HepG2 (cell line): ENCODE measurements around the gene CREG2. TPM values are rescaled to one million over a fixed set of nuclear protein-coding genes. Genes with fewer than 3 reads are reported as not detected.

Source experiments
- AKAP8 ChIP-seq: sonication (generic); formaldehyde crosslinking; IDR thresholded peaks from 2 replicates; pipeline ENCODE4 v1.5.1; 2020; ENCODE audit warnings: mild to moderate bottlenecking, missing genetic modification reagents
- BATF2 ChIP-seq: sonication (generic); formaldehyde crosslinking; IDR thresholded peaks from 2 replicates; pipeline ENCODE4 v1.8.0; 2022; ENCODE audit warnings: mild to moderate bottlenecking, missing genetic modification reagents, moderate library complexity
- GFI1 ChIP-seq: sonication (generic); formaldehyde crosslinking; IDR thresholded peaks from 2 replicates; pipeline ENCODE4 v1.5.0; 2020; ENCODE audit warnings: missing genetic modification reagents, mild to moderate bottlenecking, borderline replicate concordance
- GZF1 ChIP-seq: sonication (generic); formaldehyde crosslinking; IDR thresholded peaks from 2 replicates; pipeline ENCODE4 v1.5.1; 2020; ENCODE audit warnings: mild to moderate bottlenecking, missing genetic modification reagents
- HCFC1 ChIP-seq: fragments of 150-350 bp; IDR thresholded peaks from 2 replicates; pipeline ENCODE4 v1.6.1; 2014; ENCODE audit warnings: low read depth, low read length
- KLF15 ChIP-seq: sonication (generic); formaldehyde crosslinking; IDR thresholded peaks from 2 replicates; pipeline ENCODE4 v1.8.1; 2023; ENCODE audit warnings: borderline replicate concordance, mild to moderate bottlenecking, inconsistent platforms, missing genetic modification reagents, mixed read lengths
- MED8 ChIP-seq: sonication (generic); formaldehyde crosslinking; IDR thresholded peaks from 2 replicates; pipeline ENCODE4 v1.8.1; 2023; ENCODE audit warnings: mild to moderate bottlenecking, missing genetic modification reagents; ENCODE audit not compliant: insufficient replicate concordance
- MTF2 ChIP-seq: sonication (generic); formaldehyde crosslinking; IDR thresholded peaks from 2 replicates; pipeline ENCODE4 v1.5.0; 2020; ENCODE audit warnings: missing genetic modification reagents, borderline replicate concordance
- NR2F6 ChIP-seq, 2 experiments: IDR thresholded peaks; 2 replicates each; pipeline ENCODE4 v1.6.1; 2016; ENCODE audit warnings: antibody characterized with exemption in 1 of 2, mild to moderate bottlenecking in 1 of 2
- PTBP1 ChIP-seq: fragments of 200-400 bp; formaldehyde crosslinking; IDR thresholded peaks from 2 replicates; pipeline ENCODE4 v1.6.1; 2018; ENCODE audit warnings: low read length, low read depth; ENCODE audit not compliant: poor library complexity, severe bottlenecking
- SALL2 ChIP-seq: sonication (generic); formaldehyde crosslinking; IDR thresholded peaks from 2 replicates; pipeline ENCODE4 v1.8.1; 2023; ENCODE audit warnings: mild to moderate bottlenecking, missing genetic modification reagents, inconsistent platforms
- SCMH1 ChIP-seq: sonication (generic); formaldehyde crosslinking; IDR thresholded peaks from 2 replicates; pipeline ENCODE4 v1.9.0; 2021; ENCODE audit warnings: missing genetic modification reagents, mild to moderate bottlenecking, borderline replicate concordance
- SYNCRIP ChIP-seq: fragments of 200-400 bp; formaldehyde crosslinking; IDR thresholded peaks from 2 replicates; pipeline ENCODE4 v1.6.1; 2018; ENCODE audit warnings: mild to moderate bottlenecking, low read depth, low read length; ENCODE audit not compliant: insufficient read depth
- TERF1 ChIP-seq: sonication (generic); formaldehyde crosslinking; IDR thresholded peaks from 2 replicates; pipeline ENCODE4 v1.8.0; 2022; ENCODE audit warnings: mild to moderate bottlenecking, missing genetic modification reagents, moderate library complexity
- TFDP1 ChIP-seq: IDR thresholded peaks from 2 replicates; pipeline ENCODE4 v1.6.1; 2016; ENCODE audit warnings: missing compliant biosample characterization, missing genetic modification reagents, borderline replicate concordance
- ZBTB3 ChIP-seq: sonication (generic); formaldehyde crosslinking; IDR thresholded peaks from 2 replicates; pipeline ENCODE4 v1.4.0; 2020; ENCODE audit warnings: low read depth, mild to moderate bottlenecking, moderate library complexity, missing genetic modification reagents, borderline replicate concordance
- ZBTB7B ChIP-seq: sonication (generic); formaldehyde crosslinking; IDR thresholded peaks from 2 replicates; pipeline ENCODE4 v1.4.0; 2020; ENCODE audit warnings: missing genetic modification reagents
- ZFP91 ChIP-seq: sonication (generic); formaldehyde crosslinking; IDR thresholded peaks from 2 replicates; pipeline ENCODE4 v1.9.0; 2022; ENCODE audit warnings: missing genetic modification reagents, mild to moderate bottlenecking, borderline replicate concordance
- ZNF274 ChIP-seq: sonication (generic); formaldehyde crosslinking; IDR thresholded peaks from 2 replicates; pipeline ENCODE4 v1.5.1; 2020; ENCODE audit warnings: mild to moderate bottlenecking, missing genetic modification reagents
- ZNF329 ChIP-seq: sonication (generic); formaldehyde crosslinking; IDR thresholded peaks from 2 replicates; pipeline ENCODE4 v1.9.0; 2021; ENCODE audit warnings: low read depth, mild to moderate bottlenecking, missing genetic modification reagents
- ZNF619 ChIP-seq: sonication (generic); formaldehyde crosslinking; IDR thresholded peaks from 2 replicates; pipeline ENCODE4 v1.4.0; 2020; ENCODE audit warnings: mild to moderate bottlenecking, missing genetic modification reagents
- ZNF670 ChIP-seq: sonication (generic); formaldehyde crosslinking; IDR thresholded peaks from 2 replicates; pipeline ENCODE4 v1.8.0; 2022; ENCODE audit warnings: mild to moderate bottlenecking, missing genetic modification reagents, borderline replicate concordance
- ZSCAN30 ChIP-seq: sonication (generic); formaldehyde crosslinking; IDR thresholded peaks from 2 replicates; pipeline ENCODE4 v1.5.0; 2020; ENCODE audit warnings: mild to moderate bottlenecking, missing genetic modification reagents
- ZSCAN5A ChIP-seq: sonication (generic); formaldehyde crosslinking; IDR thresholded peaks from 2 replicates; pipeline ENCODE4 v1.8.0; 2022; ENCODE audit warnings: mild to moderate bottlenecking, missing genetic modification reagents, borderline replicate concordance
- polyA plus RNA-seq, 8 experiments: library from polyadenylated mRNA; depleted of rRNA in 3 of 8; stranded (reverse) in 7 of 8; unstranded in 1 of 8; fragments of >200 nt; fragmentation: Illumina TruSeq in 4 of 8; extraction: Trizol in 4 of 8; gene quantifications; 2 replicates each; pipeline versions ENCODE4 v1.2.1 to v1.2.3, GENCODE V29; 2011 to 2016; ENCODE audit warnings: low read depth in 4 of 8, missing spikeins in 1 of 8, mixed read lengths in 1 of 8; ENCODE audit not compliant: insufficient read depth in 1 of 8
- total RNA-seq, 5 experiments: library from RNA; depleted of rRNA; stranded (reverse); fragments of >200 nt; fragmentation: Illumina TruSeq; extraction: Trizol; gene quantifications; 2 replicates each; pipeline ENCODE4 v1.2.3, GENCODE V29; 2016; ENCODE audit warnings: low read depth in 1 of 5

The CREG2 gene
- total and polyA plus RNA-seq, 2 of the 13 experiments (the other 11 are each of a cell fraction or from before 2014, with no cell fraction given) = 0.18 to 0.26 TPM

GRCh38 chr2:101341901-101342624 lies 45.2 kb downstream of the CREG2 start (continued):
- TF ChIP-seq SALL2 (CRISPR knock-in tag) = no peak
- TF ChIP-seq TFDP1 (CRISPR knock-in tag) = no peak
- TF ChIP-seq GFI1 (CRISPR knock-in tag) = no peak
- TF ChIP-seq ZSCAN5A (CRISPR knock-in tag) = no peak; the same call in 1 of the 2 replicates
- TF ChIP-seq SCMH1 (CRISPR knock-in tag) = no peak
- TF ChIP-seq ZBTB7B (CRISPR knock-in tag) = no peak
- no peak for TF ChIP-seq ZSCAN30 (CRISPR knock-in tag)
- no peak for TF ChIP-seq TERF1 (CRISPR knock-in tag)
- no peak for TF ChIP-seq PTBP1
- TF ChIP-seq ZBTB3 (CRISPR knock-in tag) = no peak
- 0 out of 2 replicates have a peak, but pooled peaks have one; percentile 36 for TF ChIP-seq ZNF274 (CRISPR knock-in tag)
- TF ChIP-seq AKAP8 (CRISPR knock-in tag) = no peak
- TF ChIP-seq GZF1 = no peak
- no peak for TF ChIP-seq NR2F6 (IDR thresholded peaks at IDR 0.05)
- TF ChIP-seq NR2F6 (CRISPR knock-in tag; IDR thresholded peaks at IDR 0.05) = no peak
- no peak for TF ChIP-seq MTF2 (CRISPR knock-in tag)
- no peak for TF ChIP-seq ZNF670
- peak; percentile 62; the same call in 1 of the 2 replicates for TF ChIP-seq ZFP91 (CRISPR knock-in tag)
- no peak for TF ChIP-seq MED8 (CRISPR knock-in tag)
- no peak for TF ChIP-seq ZNF329
- no peak for TF ChIP-seq HCFC1
- no peak for TF ChIP-seq BATF2
- no peak for TF ChIP-seq SYNCRIP
- TF ChIP-seq KLF15 (CRISPR knock-in tag) = no peak
- no peak for TF ChIP-seq ZNF619 (CRISPR knock-in tag)
